PC-9 (cell line): ENCODE measurements around the gene KAT6B. TPM values are rescaled to one million over a fixed set of nuclear protein-coding genes. Genes with fewer than 3 reads are reported as not detected.

ENCODE experiments used
- BruUV-seq: library from RNA; stranded (reverse); fragments of 400-500 nt; replicated peaks from 2 replicates; lab custom pipeline; 2021; lab: Mats Ljungman, UMichigan
- CTCF ChIA-PET: fragments of 300-600 bp; sonication (Branson Sonifier 250); formaldehyde crosslinking; loops from one replicate; lab custom pipeline; 2022; ENCODE audit warnings: antibody characterized with exemption; lab: Charles Lee
- POLR2A ChIA-PET: fragments of 300-600 bp; sonication (Branson Sonifier 250); formaldehyde crosslinking; loops from one replicate; lab custom pipeline; 2022; ENCODE audit warnings: antibody characterized with exemption; ENCODE audit not compliant: unreplicated experiment; lab: Charles Lee
- DNase-seq, 2 experiments: peaks; one replicate each; pipeline versions ENCODE4 v3.0.0 to v3.0.0-alpha.2; 2015 to 2022; ENCODE audit warnings: mixed read lengths in 1 of 2
- H2AFZ ChIP-seq: fragments of 200-600 bp; sonication (generic); 2 replicates; pipeline ENCODE4 v1.8.1; 2017; ENCODE audit warnings: antibody characterized with exemption
- H3F3A ChIP-seq: fragments of 200-600 bp; sonication (generic); 2 replicates; pipeline ENCODE4 v1.8.1; 2017; ENCODE audit warnings: antibody characterized with exemption, mild to moderate bottlenecking, low read depth; ENCODE audit not compliant: insufficient read depth
- H3K27ac ChIP-seq: fragments of 200-600 bp; sonication (generic); 2 replicates; pipeline ENCODE4 v1.6.1; 2016; ENCODE audit warnings: mixed run types
- H3K27me3 ChIP-seq: fragments of 200-600 bp; sonication (generic); 2 replicates; pipeline ENCODE4 v1.6.1; 2016; ENCODE audit warnings: low read depth, mixed run types; ENCODE audit not compliant: insufficient read depth
- H3K36me3 ChIP-seq: fragments of 200-600 bp; sonication (generic); 2 replicates; pipeline ENCODE4 v1.6.1; 2016; ENCODE audit warnings: low read depth, mixed run types
- H3K4me1 ChIP-seq: fragments of 200-600 bp; sonication (generic); replicated peaks from 2 replicates; pipeline ENCODE4 v1.6.1; 2016; ENCODE audit warnings: mixed run types; ENCODE audit not compliant: insufficient read depth
- H3K4me2 ChIP-seq: fragments of 200-600 bp; sonication (generic); 2 replicates; pipeline ENCODE4 v1.6.1; 2017; ENCODE audit warnings: mixed run types
- H3K4me3 ChIP-seq: fragments of 200-600 bp; sonication (generic); 2 replicates; pipeline ENCODE4 v1.6.1; 2016; ENCODE audit warnings: mixed run types
- H3K79me2 ChIP-seq: fragments of 200-600 bp; sonication (generic); 2 replicates; pipeline ENCODE4 v1.6.1; 2017; ENCODE audit warnings: low read depth, mixed run types
- H3K9me2 ChIP-seq: fragments of 200-600 bp; sonication (generic); 2 replicates; pipeline ENCODE4 v1.8.1; 2017; ENCODE audit warnings: mild to moderate bottlenecking; ENCODE audit not compliant: insufficient read depth
- H3K9me3 ChIP-seq: fragments of 200-600 bp; sonication (generic); 2 replicates; pipeline ENCODE4 v1.8.1; 2016; ENCODE audit warnings: low read depth; ENCODE audit not compliant: insufficient read depth
- H4K20me1 ChIP-seq: fragments of 200-600 bp; sonication (generic); 2 replicates; pipeline ENCODE4 v1.8.1; 2017; ENCODE audit not compliant: insufficient read depth
- EZH2 ChIP-seq: fragments of 200-600 bp; sonication (generic); IDR thresholded peaks from 2 replicates; pipeline ENCODE4 v1.8.0; 2017; ENCODE audit warnings: antibody characterized with exemption, low read depth
- intact Hi-C: fragments of 100-400 bp; cut with micrococcal nuclease; formaldehyde crosslinking; loops from one replicate; pipeline ENCODE4 v1.10.0; 2022; ENCODE audit not compliant: unreplicated experiment
- total RNA-seq: library from RNA; stranded (reverse); gene quantifications from 2 replicates; pipeline ENCODE4 v1.2.3, GENCODE V29; 2021
- TF ChIP-seq, protein P1 (sequence below): fragments of 200-600 bp; sonication (generic); conservative IDR thresholded peaks from 2 replicates; pipeline ENCODE4 v1.6.1; 2017; ENCODE audit warnings: mixed run types, antibody characterized with exemption, mild to moderate bottlenecking, moderate library complexity

Gene KAT6B
- total RNA-seq, 1 experiment from 2014 or later, result 30.9 TPM

DNA sequence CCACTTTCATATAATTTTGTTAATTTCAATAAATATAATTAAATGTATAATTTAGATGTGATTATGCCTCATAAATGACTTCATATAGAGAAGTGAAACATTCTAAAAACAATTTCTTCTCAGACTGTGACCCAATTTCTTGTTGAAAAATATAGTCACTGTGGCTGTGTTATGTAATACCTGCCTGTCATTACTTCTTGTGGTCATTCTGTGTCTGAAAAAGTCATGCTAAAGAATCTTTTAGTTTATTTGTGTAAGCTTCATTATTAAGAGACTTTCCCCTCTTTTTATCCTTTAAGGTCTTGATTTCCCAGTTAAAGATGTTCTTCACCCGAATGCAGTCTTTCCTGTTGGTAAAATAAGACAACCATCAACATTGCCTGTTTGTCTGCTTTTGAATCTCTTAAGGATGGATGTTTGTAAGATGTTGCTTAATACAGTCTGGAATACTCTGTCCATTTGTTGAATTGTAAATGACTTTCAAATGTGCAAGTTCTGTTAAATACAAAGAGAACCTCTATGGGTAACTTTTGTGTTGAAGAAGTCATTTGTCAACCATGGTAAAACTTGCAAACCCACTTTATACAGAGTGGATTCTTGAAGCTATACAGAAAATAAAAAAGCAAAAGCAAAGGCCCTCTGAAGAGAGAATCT, 16.0 kb downstream of the KAT6B start:
- no peak overlapping the region for H3K4me3 ChIP-seq
- no peak overlapping the region for H3K4me2 ChIP-seq
- H4K20me1 ChIP-seq, result no peaks in the 10 kb centered on the region
- no peaks in the 10 kb centered on the region for H3K27me3 ChIP-seq
- no peak overlapping the region for H3K27ac ChIP-seq
- H2AFZ ChIP-seq, result no peak overlapping the region
- ChIA-PET CTCF (no interaction called here), POLR2A (no interaction called here)
- intact Hi-C loops, result no loop called here
- no peaks in the 10 kb centered on the region for H3K4me1 ChIP-seq
- no peaks in the 10 kb centered on the region for H3K9me2 ChIP-seq
- no TSS peak for BruUV-seq
- H3K79me2 ChIP-seq, result peaks cover 31% of the 10 kb centered on the region
- H3K36me3 ChIP-seq, result no peaks in the 10 kb centered on the region
- no peaks in the 10 kb centered on the region for H3K9me3 ChIP-seq
- H3F3A ChIP-seq, result peaks cover 3% of the 10 kb centered on the region; the same call in 1 of the 2 replicates
- no peak for DNase-seq
- TF ChIP-seq EZH2, result no peak
- TF ChIP-seq, protein P1, sequence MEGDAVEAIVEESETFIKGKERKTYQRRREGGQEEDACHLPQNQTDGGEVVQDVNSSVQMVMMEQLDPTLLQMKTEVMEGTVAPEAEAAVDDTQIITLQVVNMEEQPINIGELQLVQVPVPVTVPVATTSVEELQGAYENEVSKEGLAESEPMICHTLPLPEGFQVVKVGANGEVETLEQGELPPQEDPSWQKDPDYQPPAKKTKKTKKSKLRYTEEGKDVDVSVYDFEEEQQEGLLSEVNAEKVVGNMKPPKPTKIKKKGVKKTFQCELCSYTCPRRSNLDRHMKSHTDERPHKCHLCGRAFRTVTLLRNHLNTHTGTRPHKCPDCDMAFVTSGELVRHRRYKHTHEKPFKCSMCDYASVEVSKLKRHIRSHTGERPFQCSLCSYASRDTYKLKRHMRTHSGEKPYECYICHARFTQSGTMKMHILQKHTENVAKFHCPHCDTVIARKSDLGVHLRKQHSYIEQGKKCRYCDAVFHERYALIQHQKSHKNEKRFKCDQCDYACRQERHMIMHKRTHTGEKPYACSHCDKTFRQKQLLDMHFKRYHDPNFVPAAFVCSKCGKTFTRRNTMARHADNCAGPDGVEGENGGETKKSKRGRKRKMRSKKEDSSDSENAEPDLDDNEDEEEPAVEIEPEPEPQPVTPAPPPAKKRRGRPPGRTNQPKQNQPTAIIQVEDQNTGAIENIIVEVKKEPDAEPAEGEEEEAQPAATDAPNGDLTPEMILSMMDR, result no peak

DNA sequence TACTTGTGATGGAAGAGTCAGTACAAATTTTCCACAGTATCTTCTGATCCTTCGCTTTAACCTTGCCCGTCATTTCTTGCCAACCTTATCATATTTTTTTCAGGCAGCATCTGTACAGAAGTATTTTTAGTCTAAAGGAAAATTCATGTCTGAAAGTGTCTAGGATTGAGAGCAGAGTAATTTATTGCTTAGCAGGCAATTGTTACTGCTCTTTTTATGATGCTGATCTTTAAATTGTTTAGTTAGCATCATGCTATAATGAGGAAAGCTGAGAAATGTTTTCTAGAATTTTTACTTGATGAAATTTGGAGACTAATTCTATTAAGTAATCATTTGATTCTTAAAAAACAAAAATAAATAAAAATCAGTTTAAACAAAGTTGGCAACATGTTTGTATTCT, 20.6 kb downstream of the KAT6B start:
- Histone ChIP-seq H2AFZ (no peak overlapping the region), H3K4me1 (no peaks in the 10 kb centered on the region), H3F3A (peaks cover 3% of the 10 kb centered on the region; the same call in 1 of the 2 replicates), H3K79me2 (peaks cover 57% of the 10 kb centered on the region), H3K27me3 (no peaks in the 10 kb centered on the region), H3K9me3 (no peaks in the 10 kb centered on the region), H3K9me2 (no peaks in the 10 kb centered on the region), H4K20me1 (peaks cover 2% of the 10 kb centered on the region; the same call in 1 of the 2 replicates), H3K4me3 (no peak overlapping the region), H3K4me2 (no peak overlapping the region), H3K36me3 (no peaks in the 10 kb centered on the region), H3K27ac (no peak overlapping the region)
- POLR2A ChIA-PET, result no interaction called here
- TF ChIP-seq EZH2, result no peak
- TF ChIP-seq, protein P1, result no peak
- no TSS peak for BruUV-seq
- no peak for DNase-seq
- CTCF ChIA-PET, result no interaction called here
- intact Hi-C loops, result no loop called here

DNA sequence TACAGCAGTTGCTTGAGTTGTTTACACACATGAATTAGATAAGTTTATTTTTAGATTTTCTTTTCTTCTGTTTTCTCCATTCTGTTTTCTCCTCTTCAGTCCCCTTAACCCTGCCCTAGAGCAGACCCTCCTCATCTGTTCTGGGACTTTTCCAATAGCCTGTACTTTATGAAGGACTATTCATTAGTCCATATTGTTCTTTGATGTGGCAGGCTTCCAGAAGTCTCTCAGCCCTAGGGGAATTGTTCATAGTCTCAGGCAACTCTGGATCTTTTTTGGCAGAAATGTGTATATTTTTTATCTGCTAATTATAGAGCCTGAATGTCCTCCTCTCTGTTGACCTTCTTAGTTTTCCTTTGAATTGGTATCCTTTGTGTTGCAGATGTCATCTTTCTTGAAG, 25.4 kb downstream of the KAT6B start:
- H4K20me1 ChIP-seq, result peaks cover 2% of the 10 kb centered on the region; the same call in 1 of the 2 replicates
- intact Hi-C loops, result no loop called here
- CTCF ChIA-PET, result no interaction called here
- no peaks in the 10 kb centered on the region for H3K4me1 ChIP-seq
- no peak overlapping the region for H2AFZ ChIP-seq
- H3K27ac ChIP-seq, result no peak overlapping the region
- no peaks in the 10 kb centered on the region for H3K27me3 ChIP-seq
- no peaks in the 10 kb centered on the region for H3K9me2 ChIP-seq
- H3K36me3 ChIP-seq, result no peaks in the 10 kb centered on the region
- H3K4me2 ChIP-seq, result no peak overlapping the region
- BruUV-seq, result no TSS peak
- no peak for TF ChIP-seq EZH2
- TF ChIP-seq, protein P1, result no peak
- H3K9me3 ChIP-seq, result no peaks in the 10 kb centered on the region
- H3K4me3 ChIP-seq, result no peak overlapping the region
- H3K79me2 ChIP-seq, result peaks cover 73% of the 10 kb centered on the region
- POLR2A ChIA-PET, result no interaction called here
- peaks cover 3% of the 10 kb centered on the region; the same call in 1 of the 2 replicates for H3F3A ChIP-seq
- DNase-seq, result no peak
